HG03064 (cell line): ENCODE results near the gene CAMTA1.
"Not testable (repeated sequence)": the region's sequence is repeated elsewhere in the genome, so short reads cannot be mapped to it uniquely, and the experiment has no call there.

Source experiments
- ATAC-seq: cut with Tn5 transposase; IDR thresholded peaks from one replicate; pipeline ENCODE4 v1.9.1; 2021; ENCODE audit warnings: low read depth; ENCODE audit not compliant: unreplicated experiment

The CAMTA1 gene

DNA sequence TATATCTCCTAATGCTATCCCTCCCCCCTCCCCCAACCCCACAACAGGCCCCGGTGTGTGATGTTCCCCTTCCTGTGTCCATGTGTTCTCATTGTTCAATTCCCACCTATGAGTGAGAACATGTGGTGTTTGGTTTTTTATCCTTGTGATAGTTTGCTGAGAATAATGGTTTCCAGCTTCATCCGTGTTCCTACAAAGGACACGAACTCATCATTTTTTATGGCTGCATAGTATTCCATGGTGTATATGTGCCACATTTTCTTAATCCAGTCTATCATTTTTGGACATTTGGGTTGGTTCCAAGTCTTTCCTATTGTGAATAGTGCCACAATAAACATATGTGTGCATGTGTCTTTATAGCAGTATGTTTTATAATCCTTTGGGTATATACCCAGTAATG is 812.8 kb downstream of the CAMTA1 start:
- ATAC-seq, result not testable (repeated sequence)

DNA sequence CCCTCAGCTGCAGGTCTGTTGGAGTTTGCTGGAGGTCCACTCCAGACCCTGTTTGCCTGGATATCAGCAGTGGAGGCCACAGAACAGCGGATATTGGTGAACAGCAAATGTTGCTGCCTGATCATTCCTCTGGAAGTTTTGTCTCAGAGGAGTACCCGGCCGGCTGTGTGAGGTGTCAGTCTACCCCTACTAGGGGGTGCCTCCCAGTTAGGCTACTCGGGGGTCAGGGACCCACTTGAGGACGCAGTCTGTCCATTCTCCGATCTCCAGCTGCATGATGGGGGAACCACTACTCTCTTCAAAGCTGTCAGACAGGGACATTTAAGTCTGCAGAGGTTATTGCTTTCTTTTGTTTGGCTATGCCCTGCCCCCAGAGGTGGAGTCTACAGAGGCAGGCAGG is 819.7 kb downstream of the CAMTA1 start:
- ATAC-seq, result not testable (repeated sequence)

DNA sequence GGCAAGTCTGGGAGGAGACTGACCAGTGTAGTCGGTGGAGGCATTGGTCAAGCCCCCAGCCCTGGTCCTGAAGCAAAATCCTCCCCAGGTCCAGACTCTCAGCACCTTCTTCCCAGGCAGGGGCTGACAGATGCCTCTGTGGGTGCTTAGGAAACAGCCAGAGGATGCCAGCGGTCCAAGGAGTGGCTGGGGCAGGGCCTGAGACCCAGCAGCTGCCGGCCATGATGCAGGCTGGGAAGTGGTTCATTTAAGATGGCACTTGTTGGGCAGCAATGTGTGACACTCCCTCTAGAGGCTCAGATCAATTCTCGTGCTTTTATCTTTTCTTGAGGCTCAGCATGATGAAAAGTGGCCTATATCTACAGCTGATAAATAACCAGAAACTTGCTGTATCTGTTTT is 820.8 kb downstream of the CAMTA1 start:
- no peak for ATAC-seq

DNA sequence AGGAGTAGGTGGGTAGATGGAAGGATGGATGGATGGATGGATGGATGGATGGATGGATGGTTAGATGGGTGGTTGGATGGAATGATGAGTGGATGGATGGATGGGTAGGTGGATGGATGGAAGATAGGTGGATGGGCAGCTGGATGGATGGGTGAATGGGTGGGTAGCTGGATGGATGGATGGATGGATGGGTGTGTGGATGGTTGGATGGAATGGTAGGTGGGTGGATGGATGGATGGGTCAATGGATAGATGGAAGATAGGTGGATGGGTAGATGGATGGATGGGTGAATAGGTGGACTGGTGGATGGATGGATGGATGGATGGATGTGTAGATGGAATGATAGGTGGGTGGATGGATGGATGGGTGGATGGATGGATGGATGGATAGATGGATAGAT is 821.8 kb downstream of the CAMTA1 start:
- no peak for ATAC-seq

DNA sequence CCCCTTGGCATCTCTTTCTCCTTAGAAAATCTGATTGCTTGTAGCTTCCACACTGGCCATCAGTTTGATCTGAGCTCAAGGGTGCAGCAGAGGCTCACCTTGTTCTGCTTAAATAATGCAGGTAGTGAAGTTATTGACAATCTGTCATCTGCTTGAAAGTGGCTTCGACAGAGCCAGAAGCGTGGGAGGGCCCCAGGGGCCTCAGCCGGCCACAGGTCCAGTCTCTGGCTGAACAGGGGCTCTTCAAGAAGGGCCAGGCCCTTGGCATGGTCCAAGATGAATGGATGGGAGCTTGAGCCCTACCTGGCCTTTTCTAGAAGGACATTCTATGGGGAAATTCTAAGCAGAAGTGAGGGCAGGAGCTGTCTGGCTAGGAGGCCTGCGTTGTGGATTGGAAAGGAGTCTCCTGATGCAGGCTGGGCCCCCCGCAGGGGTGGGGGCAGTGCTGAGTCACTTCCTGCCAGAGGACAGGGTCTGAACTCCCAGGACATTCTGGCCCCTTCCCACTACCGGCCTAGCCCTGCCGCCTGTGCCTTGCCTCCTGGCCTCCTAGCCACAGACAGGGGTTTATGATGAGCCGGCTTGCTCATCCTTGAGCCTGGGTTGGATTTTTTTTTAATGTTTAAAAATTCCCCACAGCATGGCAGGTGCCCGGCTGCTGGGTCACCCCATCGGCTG is 823.5 kb downstream of the CAMTA1 start:
- no peak for ATAC-seq

DNA sequence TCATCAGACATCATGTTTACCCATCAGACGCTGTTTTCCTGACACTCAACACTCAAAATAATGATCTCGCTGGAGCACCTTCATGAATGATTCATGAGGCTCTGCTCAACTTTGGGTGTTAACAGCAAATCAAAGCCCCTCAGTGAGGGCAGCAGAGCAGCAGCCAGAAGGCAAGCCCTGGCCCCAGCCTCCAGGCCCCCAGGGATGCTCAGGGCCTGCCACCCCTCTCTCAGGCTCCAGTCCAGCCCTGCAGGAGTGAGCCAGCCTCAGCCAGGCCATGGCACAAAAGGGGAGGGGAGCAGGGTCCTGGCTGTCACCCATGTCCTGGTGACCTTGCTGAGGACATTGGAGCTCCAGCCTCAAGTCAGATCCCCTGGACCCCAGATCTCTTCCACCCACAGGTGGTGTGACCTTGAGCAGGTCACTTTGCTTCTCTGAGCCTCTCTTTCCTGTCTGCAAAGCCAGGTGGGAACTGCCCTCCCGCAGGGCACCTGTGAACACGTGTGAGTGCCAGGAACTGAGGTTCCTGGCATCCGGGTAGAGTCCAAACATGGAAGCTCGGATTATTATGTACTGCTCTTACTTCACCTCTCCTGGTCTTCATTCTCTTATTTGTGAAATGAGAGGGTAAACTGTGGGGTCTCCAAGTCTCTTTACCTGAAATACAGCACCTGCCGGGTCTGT is 824.2 kb downstream of the CAMTA1 start:
- ATAC-seq, result no peak

DNA sequence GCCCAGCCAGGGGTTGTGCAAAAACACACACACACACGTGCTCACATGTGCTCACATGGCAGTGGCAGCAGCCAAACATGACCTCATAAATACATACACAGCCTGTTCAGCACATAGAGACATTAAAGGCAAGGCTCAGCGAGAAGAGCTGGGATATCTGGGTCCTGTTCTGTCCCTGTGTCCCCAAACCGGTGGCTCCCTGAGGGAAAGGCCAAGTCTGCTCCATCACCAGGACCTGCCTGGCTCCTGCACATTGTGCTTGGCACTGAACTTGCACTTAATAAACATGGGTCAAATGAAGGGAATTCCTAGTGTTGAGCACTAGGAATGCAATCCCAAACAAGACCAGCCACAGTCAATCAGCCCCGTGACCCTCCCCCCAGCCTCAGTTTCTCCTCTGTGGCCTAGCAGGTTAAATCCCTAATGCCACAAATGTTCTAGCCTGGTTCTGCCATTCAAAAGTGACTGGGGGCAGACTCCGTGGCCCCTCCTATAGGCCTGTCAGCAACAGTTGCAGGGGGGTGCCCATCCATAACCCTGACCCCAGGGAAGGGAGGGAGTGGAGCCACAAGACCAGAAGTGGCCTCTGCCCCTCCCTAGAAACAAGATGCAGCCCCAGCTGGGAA is 825.0 kb downstream of the CAMTA1 start:
- ATAC-seq, result no peak

DNA sequence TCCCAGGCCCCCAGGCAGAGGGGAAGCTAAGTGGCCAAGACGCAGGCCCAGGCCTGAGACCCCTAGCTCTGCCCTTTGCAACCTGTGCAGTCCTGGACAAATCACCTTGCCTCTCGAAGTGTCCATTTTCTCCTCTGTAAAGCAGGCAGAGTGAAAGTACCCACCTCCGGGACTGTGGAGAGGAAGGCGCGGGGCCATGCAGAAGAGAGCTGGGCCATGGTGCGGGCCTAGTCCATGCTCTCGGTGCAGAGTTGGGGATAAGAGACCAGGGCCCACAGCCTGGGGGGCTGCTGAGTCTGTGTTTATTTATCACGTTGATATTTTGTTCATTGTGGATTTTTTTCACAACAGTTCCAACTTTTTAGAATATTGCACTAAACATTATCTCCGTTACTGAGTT is 825.7 kb downstream of the CAMTA1 start:
- ATAC-seq, result no peak

DNA sequence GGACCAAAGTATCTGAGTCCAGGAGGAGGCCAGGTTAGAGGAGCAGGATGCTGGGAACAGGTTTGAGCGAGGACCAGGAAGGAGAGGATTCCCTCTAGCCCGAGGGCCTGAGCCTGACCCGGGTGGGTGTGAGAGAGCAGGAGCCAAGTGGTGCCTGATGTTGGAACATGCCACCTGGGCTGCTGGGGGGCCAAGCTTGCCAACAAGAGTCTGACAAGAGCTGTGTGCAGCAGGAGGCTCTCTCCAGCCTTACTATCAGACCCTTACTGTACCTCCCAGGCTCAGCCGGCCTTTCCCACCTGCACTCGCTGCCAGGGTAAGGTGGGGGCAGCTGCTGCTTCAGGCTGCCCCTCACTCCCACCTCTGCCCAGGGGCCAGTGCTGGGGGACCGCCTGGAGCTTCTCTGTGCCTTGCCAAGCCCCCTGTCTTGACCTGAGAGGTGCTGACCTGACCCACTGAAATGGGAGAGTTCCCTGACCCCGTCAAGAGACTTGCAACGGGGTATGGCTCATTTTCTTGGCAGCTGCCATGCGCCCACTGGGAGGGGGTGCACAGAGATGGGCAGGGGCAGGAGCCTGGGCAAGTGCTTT is 826.3 kb downstream of the CAMTA1 start:
- ATAC-seq, result no peak

DNA sequence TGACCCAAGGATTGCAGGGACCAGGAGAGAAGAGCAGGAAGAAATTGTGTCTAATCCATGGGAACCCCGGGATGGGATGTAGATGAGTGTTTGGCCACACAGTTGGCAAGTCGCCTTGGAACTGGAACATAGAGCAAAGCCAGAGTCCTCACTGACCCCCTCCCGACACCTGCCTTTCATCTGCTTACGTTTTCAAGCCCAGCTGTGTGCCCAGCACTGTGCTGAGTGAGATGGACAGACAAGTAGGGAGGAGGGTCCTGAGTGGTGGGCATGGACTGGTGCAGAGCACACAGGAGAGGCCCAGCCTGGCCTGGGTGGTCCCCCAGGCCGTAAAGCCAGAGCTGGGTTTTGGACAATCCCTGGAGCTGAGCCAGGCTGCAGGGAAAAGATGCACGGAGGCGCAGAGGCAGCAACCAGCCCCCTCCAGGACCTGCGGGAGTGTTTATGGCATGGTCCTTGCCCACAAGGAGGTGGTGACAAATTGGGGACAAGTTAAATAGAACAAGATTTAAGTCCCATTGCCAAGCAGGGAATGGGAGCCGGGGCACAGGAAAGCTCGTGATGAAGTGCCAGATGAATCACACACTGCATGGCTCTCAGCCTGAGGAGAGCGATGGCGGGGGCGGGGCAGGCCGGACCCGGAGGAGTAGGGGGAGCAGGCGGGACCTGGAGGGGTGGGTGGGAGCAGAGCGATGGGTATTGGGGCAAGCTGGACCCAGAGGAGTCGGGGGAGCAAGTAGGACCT is 828.0 kb downstream of the CAMTA1 start:
- ATAC-seq, result no peak

DNA sequence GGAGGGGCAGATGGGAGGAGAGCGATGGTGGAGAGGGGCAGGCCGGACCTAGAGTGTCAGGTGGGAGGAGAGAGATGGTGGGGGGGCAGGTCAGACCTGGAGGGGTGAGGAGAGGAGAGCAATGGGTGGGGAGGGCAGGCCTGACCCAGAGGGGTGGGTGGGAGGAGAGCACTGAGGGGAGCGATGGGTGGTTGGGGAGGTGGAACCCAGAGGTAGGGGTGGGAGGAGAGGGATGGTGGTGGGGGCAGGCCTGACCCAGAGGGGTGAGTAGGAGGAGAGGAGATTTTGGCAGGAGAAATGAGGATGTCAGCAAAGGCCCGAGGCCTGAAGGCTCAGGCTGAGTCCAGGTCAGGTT is 828.6 kb downstream of the CAMTA1 start:
- no peak for ATAC-seq

DNA sequence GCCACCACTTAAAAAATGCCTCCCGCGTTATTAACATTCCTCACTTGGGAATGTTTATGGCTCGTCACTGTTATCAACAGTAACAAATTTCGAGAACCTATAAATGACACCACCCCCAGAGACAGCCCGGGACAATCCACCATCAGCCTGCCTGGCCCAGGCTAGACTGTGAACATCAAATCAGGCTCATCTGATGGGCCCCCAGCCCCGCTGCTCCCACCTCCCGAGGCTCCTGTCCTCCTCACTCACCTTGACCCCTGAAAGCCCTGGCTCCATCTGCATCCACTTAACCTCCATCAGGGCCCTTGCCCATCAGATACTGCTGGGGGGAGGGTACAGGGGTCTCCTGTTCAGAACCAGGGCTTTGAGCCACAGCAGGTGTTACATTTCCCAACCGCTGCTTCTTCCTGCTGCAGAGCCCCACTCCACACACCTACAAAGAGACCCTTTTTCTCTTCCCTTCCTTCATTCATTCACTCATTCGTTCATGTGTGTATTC is 829.4 kb downstream of the CAMTA1 start:
- no peak for ATAC-seq

DNA sequence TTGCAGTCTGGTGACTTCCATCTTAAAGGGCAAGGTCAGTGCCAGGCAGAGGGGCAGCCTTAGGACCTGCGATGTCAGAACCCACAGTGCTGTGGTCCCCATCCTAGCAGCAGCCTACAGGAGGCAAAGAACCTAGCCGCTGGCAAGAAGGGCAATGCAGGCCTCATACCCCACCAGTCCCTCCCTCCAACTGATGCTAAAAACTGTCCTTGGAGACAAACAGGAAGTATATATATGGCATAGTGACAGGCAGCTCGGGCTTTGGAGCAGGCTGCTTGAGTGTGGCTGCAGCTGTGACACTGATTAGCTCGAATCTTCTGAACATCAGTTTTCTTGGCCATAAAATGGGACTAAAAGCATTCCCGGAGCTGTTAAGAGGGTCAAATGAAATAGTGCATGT is 829.9 kb downstream of the CAMTA1 start:
- ATAC-seq, result no peak

DNA sequence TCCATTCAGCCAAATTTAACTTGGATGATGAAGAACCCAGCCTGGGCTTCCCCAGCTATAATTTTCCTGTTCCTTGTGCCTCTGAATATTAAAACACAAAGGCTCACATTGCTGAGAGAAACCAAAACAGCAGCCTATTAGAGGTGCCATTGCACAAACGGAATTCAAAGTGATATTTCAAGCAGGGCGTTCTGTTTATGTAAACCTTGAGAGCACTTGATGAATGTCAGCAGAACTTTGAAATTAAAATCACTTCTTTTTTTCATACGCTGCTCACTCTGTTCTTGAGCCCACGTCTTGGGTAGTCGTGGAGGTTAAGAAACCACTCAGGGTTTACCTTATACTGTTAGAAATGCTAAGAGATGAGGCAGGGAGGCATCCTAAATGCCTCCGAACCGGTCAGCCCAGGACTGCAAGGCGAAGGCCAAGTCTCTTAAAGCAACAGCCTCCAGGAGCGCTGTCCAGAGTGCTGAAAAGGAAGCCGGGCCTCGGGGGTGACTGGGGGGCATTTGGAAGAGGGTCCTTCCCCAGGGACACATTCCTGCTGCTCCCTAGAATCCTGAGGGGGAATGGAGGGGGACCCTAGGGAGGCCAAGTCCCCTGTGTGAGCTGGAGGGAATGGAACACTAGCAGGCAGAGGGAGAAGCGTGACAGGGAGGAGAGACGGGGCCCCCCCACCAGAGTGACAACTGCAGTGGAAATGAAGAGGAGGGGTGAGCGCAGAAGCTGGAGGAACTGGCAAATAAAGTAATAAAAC is 831.0 kb downstream of the CAMTA1 start:
- ATAC-seq, result no peak

DNA sequence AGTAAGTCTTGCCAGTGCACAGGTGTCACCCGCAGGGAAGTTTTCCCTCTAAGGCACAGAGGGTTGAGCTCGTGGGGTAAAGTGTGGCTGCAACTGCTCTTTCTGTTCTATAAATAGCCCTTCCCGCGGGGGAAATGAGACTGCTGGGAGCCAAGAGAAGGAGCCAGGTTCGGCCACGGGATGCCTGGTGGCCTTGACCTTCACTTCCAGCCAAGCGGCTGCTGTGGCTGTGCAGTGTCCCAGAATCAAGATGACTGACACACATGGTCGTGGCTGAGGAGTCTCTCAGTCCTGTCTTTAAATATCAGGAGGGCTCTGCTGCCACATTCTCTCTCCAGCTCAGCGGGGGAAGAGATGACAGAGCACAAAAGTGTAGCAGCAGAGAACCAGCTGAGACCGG is 831.7 kb downstream of the CAMTA1 start:
- no peak for ATAC-seq

DNA sequence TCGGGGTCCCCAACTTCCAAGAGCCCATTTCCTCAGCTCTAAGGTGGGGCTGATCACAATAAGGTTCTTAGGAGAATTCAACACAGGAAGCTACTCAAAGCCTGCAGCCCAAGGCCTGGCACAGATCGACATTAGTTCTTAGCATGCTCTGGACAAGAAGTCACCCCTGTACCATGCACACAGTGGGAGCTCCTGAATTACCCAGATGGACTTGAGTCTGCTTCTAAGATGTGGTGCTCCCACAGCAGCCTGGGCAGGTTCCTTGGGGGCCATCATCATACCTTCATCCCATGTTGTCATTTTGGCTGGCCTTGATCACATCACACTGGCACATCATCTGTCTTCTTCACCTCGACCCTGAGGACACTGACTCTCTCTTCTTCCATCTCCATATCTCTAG is 832.6 kb downstream of the CAMTA1 start:
- ATAC-seq, result no peak

DNA sequence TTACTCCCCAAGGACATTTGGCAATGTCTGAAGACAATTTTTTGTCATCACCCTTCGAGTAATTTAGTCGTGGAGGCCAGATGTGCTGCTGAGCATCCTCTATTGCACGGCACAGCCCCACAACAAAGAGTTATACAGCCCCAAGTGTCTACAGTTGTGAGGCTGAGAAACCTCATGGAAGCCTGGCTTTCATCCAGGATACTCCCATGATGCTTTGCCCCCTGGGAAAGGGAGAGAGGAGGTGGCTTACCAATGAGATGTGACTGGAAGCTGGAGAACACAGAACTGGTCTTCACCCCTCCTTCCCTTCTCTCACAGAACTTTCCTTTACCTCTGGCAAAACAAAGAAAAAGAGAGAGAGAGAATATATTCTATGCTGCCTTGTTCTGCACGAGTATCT is 834.9 kb downstream of the CAMTA1 start:
- no peak for ATAC-seq

DNA sequence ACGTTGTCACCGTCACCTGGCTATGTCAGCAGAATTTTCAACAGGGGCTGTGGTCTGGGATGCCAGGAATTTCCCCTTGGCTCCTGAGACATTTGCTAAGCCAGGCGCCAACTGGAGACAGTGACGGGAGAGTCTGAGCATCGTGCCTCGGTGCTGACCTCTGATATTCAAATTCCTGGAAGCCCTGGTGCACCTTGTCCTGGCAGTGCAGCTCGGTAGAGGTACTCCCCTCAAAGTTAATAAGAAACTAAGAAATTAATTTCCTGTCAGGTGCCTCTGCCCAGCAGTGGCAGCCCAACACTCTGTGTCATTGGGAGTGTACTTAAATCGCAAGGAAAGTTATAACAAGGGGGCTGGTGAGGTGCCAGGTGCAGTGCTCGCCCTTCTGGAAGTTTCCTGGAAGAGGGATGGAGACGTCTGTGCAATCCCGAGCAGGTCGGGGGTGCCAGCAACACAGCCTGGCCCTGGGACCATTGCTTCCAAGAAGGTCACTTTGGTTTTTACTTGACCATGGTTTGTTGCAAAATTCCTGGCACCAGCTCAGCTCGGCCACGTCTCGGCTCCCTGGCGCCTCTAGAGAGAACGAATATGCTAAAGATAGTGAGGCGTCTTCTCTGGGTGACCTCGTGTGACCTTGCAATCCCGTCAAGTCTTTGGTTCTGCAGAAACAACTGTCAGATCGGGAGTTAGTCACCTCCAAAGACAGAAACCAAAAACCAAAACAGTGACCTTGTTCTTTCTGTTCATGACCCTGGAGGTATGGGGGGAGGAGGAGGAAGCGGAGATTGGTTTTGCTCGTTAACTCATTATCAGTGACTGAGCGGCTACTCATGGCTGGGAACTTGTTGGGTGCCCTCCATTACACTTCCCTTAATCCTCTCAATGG is 836.3 kb downstream of the CAMTA1 start:
- ATAC-seq, result no peak

DNA sequence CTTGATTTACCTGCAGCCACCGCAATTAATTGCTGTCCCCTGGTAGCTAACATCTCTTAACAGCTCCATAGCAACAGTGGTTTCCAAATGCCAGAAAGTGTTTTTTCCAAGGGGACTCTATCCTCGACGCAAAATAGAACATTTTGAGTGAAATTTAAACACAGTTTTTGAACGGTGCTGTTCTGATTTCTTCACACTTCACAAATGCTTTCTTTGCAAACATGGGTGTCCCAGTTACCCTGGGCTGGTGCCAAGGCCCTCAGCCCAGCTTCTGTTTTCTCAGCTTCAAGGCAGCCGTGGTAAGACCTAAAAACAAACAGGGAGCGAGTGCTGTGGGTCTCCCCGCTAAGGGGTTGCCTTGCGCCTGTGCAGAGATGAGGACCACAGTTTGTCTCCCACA is 838.6 kb downstream of the CAMTA1 start:
- ATAC-seq, result no peak
